Measurements from ENCODE around the gene ANO2.
A peak's percentile ranks its signal among the peaks of the same experiment; 100 is the strongest.

The ANO2 gene

DNA sequence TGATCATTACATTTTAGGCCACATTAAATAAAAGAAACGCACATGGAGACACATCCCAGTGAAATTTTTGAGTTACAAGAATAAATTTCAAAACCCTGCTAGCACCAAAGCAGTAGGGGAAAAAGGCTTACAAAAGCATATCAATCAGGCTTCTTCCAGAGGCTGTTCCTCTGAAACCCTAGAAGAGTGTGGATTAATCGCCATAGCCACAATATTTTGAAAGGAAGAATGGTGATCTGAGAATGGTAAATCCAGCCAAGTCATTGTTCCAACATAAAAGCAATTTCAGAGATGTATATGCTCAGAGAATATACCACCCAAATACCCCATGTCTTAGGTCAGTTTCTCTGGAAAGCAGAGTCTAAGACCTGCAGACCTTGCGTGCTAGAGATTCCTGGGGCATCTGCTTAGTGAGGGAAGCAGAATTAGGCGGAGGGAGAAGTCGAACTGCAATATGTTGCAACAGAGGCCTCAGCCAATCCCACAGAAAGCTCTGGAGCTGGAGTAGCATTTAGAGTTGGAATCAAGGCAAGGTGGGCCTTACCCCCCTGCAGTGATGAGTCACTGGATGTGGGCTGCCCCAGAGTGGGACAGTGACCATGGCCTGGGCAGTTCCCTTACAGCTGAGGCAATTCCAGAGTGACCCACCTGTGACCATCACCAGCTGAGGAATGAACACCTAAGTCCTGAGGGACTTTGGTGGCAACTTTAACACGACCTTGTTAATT lies 387.9 kb downstream of the ANO2 start:
- Histone ChIP-seq H3K36me3 (ENCODE audit: control insufficient read depth, low read length) (no peaks in the 10 kb centered on the region), H3K4me3 (ENCODE audit: low read length) (no peak overlapping the region), H3K9me2 (replicated peaks; ENCODE audit: control insufficient read depth, low read length) (no peaks in the 10 kb centered on the region), H3K4me1 (ENCODE audit: control insufficient read depth, low read length) (no peaks in the 10 kb centered on the region), H3K27ac (ENCODE audit: low read depth, low read length) (no peak overlapping the region), H4K20me1 (ENCODE audit: control insufficient read depth, insufficient read depth, low read depth, low read length) (no peaks in the 10 kb centered on the region), H3K4me2 (ENCODE audit: low read length) (no peak overlapping the region), H3K79me2 (ENCODE audit: control insufficient read depth, low read length) (no peaks in the 10 kb centered on the region), H3F3A (ENCODE audit: control insufficient read depth, insufficient read depth) (no peaks in the 10 kb centered on the region), H3K27me3 (ENCODE audit: control insufficient read depth, low read length) (no peaks in the 10 kb centered on the region), H3K9me3 (ENCODE audit: control insufficient read depth, insufficient read depth, low read length) (no peaks in the 10 kb centered on the region)
- TF ChIP-seq, protein P1, sequence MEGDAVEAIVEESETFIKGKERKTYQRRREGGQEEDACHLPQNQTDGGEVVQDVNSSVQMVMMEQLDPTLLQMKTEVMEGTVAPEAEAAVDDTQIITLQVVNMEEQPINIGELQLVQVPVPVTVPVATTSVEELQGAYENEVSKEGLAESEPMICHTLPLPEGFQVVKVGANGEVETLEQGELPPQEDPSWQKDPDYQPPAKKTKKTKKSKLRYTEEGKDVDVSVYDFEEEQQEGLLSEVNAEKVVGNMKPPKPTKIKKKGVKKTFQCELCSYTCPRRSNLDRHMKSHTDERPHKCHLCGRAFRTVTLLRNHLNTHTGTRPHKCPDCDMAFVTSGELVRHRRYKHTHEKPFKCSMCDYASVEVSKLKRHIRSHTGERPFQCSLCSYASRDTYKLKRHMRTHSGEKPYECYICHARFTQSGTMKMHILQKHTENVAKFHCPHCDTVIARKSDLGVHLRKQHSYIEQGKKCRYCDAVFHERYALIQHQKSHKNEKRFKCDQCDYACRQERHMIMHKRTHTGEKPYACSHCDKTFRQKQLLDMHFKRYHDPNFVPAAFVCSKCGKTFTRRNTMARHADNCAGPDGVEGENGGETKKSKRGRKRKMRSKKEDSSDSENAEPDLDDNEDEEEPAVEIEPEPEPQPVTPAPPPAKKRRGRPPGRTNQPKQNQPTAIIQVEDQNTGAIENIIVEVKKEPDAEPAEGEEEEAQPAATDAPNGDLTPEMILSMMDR (IDR thresholded peaks at IDR 0.05; ENCODE audit: low read depth, low read length, poor library complexity, severe bottlenecking), result no peak
- no peak for TF ChIP-seq EZH2phosphoT487 (IDR thresholded peaks at IDR 0.05; ENCODE audit: borderline replicate concordance, low read length)

DNA sequence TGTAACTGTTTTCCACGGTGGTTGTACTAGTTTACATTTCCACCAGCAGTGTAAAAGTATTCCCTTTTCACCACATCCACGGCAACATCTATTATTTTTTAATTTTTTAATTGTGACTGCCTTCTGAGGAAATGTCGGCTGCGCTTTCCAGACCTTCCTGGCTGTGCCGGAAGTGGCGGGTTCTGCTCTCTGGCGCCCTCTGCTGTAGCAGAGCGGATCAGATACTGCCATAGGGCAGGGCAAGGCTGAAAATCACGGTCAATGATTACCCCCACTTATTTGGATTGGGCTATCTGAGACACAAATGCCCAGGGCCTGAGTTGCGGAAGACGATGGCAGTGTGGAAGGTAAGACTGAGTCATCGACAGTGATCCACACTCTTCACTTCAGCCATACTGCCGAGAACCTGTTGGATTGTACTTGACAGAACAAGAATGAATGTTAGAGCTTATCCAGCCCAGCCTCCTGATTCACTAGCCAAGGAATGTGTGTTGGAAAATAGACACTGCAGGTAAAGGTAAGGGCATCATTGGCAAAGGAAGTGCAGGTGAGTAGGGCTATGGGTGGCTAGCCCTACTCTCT lies 388.9 kb downstream of the ANO2 start:
- no peaks in the 10 kb centered on the region for H3K9me3 ChIP-seq (ENCODE audit: control insufficient read depth, insufficient read depth, low read length)
- no peaks in the 10 kb centered on the region for H3K36me3 ChIP-seq (ENCODE audit: control insufficient read depth, low read length)
- H3K9me2 ChIP-seq (replicated peaks; ENCODE audit: control insufficient read depth, low read length), result no peaks in the 10 kb centered on the region
- no peaks in the 10 kb centered on the region for H3K4me1 ChIP-seq (ENCODE audit: control insufficient read depth, low read length)
- no peak overlapping the region for H3K4me2 ChIP-seq (ENCODE audit: low read length)
- peaks cover 5% of the 10 kb centered on the region; the same call in 1 of the 2 replicates for H3K27me3 ChIP-seq (ENCODE audit: control insufficient read depth, low read length)
- H3K27ac ChIP-seq (ENCODE audit: low read depth, low read length), result no peak overlapping the region
- no peak overlapping the region for H3K4me3 ChIP-seq (ENCODE audit: low read length)
- no peaks in the 10 kb centered on the region for H4K20me1 ChIP-seq (ENCODE audit: control insufficient read depth, insufficient read depth, low read depth, low read length)
- TF ChIP-seq EZH2phosphoT487 (IDR thresholded peaks at IDR 0.05; ENCODE audit: borderline replicate concordance, low read length), result no peak
- TF ChIP-seq, protein P1 (IDR thresholded peaks at IDR 0.05; ENCODE audit: low read depth, low read length, poor library complexity, severe bottlenecking), result peak; percentile 83
- no peaks in the 10 kb centered on the region for H3K79me2 ChIP-seq (ENCODE audit: control insufficient read depth, low read length)
- no peaks in the 10 kb centered on the region for H3F3A ChIP-seq (ENCODE audit: control insufficient read depth, insufficient read depth)

DNA sequence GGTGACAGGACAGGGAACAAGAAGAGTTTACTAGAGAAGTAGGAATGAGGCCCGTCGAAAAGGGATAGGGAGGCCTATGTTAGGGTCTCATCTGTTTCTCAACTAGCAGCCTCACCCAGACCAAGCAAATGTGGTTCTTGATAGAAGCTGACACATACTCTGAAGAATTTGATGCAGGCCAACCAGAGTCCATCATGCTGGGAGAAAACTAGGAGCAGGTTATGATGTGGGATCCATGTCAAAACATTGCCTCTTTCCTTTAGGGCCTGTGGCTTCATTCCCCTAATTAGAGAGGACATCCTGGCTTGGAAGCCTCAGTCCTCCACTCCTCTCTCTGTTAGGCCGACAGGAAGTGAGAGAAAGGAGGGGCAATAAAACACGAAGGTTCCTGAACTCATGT lies 390.3 kb downstream of the ANO2 start:
- no peaks in the 10 kb centered on the region for H3F3A ChIP-seq (ENCODE audit: control insufficient read depth, insufficient read depth)
- no peak overlapping the region for H3K4me2 ChIP-seq (ENCODE audit: low read length)
- no peak overlapping the region for H3K27ac ChIP-seq (ENCODE audit: low read depth, low read length)

More for the DNA sequence above, 390.3 kb downstream of the ANO2 start:
- H3K4me3 ChIP-seq (ENCODE audit: low read length), result no peak overlapping the region
- H4K20me1 ChIP-seq (ENCODE audit: control insufficient read depth, insufficient read depth, low read depth, low read length), result no peaks in the 10 kb centered on the region
- no peaks in the 10 kb centered on the region for H3K36me3 ChIP-seq (ENCODE audit: control insufficient read depth, low read length)
- no peaks in the 10 kb centered on the region for H3K9me2 ChIP-seq (replicated peaks; ENCODE audit: control insufficient read depth, low read length)
- peaks cover 9% of the 10 kb centered on the region; the same call in 1 of the 2 replicates for H3K27me3 ChIP-seq (ENCODE audit: control insufficient read depth, low read length)
- H3K4me1 ChIP-seq (ENCODE audit: control insufficient read depth, low read length), result no peaks in the 10 kb centered on the region
- no peaks in the 10 kb centered on the region for H3K79me2 ChIP-seq (ENCODE audit: control insufficient read depth, low read length)
- TF ChIP-seq, protein P1 (IDR thresholded peaks at IDR 0.05; ENCODE audit: low read depth, low read length, poor library complexity, severe bottlenecking), result no peak
- no peak for TF ChIP-seq EZH2phosphoT487 (IDR thresholded peaks at IDR 0.05; ENCODE audit: borderline replicate concordance, low read length)
- H3K9me3 ChIP-seq (ENCODE audit: control insufficient read depth, insufficient read depth, low read length), result no peaks in the 10 kb centered on the region

Data from DOHH2 (cell line).